ENCODE measurements around the gene MCAM. TPM values are rescaled to one million over a fixed set of nuclear protein-coding genes. Genes with fewer than 3 reads are reported as not detected.

The MCAM gene
- total RNA-seq, 1 donor from 2014 or later = 2.5 TPM

DNA sequence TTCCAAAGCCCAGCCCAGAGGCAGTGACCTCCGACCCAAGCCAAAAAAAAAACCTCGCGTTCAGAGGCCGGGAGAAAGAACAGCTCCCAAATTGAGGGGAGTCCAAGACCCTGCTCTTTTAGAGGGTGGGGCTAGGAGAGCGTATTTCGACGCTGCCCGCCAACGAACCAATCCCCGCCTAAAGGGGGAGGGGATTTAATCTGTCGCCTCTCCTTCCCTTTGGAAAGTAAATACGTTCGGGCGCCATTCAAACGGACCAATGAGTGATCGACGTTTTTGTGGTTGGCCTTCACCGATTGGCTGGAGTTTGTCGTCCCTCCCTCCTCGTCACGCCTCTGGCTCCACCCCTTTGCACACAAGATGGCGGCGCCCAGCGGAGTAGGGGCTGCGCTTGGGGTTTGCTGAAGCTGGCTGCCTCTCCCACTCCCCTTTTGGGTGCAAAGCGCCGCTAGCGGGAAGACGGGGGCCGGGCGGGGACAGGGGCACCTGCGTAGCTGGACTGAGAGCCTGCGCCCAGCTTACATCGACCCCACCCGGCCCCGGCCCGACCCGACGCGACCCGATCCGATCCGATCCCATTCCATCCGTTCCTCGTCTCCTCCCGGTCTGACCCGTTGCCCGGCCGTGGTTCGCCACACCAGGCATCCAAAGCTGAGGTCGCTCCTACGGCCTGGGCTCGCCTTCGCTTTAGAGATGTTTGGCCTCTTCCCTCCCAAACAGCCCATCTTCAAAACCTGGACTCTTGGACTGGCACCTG, 17.4 kb upstream of the MCAM start, which contains the start of gene RNF26:
Gene RNF26 (plus strand): TSS at position 354 of the 757 bp plus-strand sequence. CDS start 596 bp downstream, outside the sequence.
- intact Hi-C loops (cut with micrococcal nuclease) = loop anchor here (1.0 to 5.0 kb wide), 4 partner anchors 13 to 267 kb away; partner anchors contain the start of genes HINFP, USP2 and VPS11

- intact Hi-C loops (cut with micrococcal nuclease) = loop anchor here (5.0 kb wide), 1 partner anchor 265 kb away; the partner anchor contains the start of gene VPS11
Measured at GRCh38 chr11:119332111-119332765, 15.3 kb upstream of the MCAM start.

DNA sequence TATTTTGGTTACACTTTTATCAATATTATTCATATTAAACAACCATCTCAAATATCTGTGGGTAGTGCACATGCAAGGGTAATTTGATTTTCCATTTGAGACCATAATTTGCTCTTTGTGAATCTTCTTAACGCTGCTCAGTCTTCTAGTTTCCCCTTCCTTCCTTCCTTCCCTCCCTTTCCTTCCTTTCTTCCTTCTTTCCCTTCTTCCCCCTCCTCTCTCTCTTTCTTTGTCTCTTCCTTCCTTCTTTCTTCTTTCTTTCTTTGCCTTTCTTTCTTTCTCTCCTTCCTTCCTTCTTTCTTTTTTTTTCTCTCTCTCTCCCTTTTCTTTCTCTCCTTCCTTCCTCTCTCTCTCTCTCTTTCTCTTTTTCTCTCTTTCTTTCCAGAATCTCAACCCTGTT, 13.3 kb upstream of the MCAM start:
- intact Hi-C loops (cut with micrococcal nuclease) = loop anchor here (5.0 kb wide), 1 partner anchor 263 kb away; the partner anchor contains the start of gene VPS11

GRCh38 chr11:119329320-119329719, 12.4 kb upstream of the MCAM start:
- intact Hi-C loops (cut with micrococcal nuclease) = no loop called here

DNA sequence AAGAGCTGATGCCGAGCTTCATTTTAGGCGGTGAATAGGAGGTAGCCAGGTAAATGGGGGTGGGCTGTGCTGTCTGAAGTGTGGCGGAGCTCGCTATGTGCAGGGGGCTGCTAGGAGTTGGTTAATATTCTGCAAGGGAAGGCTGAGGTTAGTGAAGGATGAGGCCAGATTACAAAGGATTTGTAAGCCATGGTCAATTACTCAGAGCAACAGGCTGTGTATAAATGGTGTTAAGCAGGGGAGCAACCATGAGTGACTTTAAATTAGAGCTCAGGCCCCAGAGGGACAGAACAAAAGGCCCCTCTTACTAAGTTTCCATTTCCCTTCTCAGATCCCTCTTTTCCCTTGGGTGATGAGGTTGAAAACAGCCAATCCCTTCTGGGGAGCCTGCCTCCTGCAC, 7.3 kb upstream of the MCAM start:
- intact Hi-C loops (cut with micrococcal nuclease) = loop anchor here (5.0 kb wide), 1 partner anchor 222 kb away; the partner anchor contains the start of gene DPAGT1

- intact Hi-C loops (cut with micrococcal nuclease) = loop anchor here (1.0 to 5.0 kb wide), 3 partner anchors 117 to 221 kb away; partner anchors contain the start of genes CBL, DPAGT1 and NLRX1
Measured at GRCh38 chr11:119323532-119324033, 6.7 kb upstream of the MCAM start.

DNA sequence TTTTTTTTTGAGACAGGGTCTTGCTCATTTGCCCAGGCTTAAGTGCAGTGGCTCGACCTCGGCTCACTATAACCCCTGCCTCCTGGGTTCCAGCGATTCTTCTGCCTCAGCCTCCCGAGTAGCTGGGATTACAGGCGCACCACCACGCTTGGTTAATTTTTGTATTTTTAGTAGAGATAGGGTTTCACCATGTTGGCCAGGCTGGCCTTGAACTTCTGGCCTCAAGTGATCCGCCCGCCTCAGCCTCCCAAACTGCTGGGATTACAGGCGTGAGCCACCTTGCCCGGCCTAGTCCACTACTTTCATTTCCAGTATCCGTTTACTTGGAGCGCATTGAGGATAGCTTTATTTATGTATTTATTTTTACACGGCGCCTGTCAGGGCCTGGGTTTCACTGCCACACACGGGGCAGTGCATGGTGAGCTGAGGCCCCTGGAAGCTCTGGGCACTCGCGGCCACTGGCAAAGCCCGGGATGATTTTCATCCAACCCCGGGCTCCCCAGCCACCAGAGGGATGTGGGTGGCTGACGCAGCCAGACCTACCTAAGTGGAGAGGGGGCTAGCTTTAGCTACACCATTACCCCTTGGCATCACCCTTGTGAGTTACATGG, 6.1 kb upstream of the MCAM start:
- intact Hi-C loops (cut with micrococcal nuclease) = loop anchor here (1.0 to 5.0 kb wide), 3 partner anchors 117 to 221 kb away; partner anchors contain the start of genes CBL, DPAGT1 and NLRX1

- intact Hi-C loops (cut with micrococcal nuclease) = loop anchor here (2.0 to 5.0 kb wide), 2 partner anchors 154 to 220 kb away; partner anchors contain the start of genes DPAGT1 and NLRX1
Measured at GRCh38 chr11:119322360-119322739, 5.4 kb upstream of the MCAM start.

DNA sequence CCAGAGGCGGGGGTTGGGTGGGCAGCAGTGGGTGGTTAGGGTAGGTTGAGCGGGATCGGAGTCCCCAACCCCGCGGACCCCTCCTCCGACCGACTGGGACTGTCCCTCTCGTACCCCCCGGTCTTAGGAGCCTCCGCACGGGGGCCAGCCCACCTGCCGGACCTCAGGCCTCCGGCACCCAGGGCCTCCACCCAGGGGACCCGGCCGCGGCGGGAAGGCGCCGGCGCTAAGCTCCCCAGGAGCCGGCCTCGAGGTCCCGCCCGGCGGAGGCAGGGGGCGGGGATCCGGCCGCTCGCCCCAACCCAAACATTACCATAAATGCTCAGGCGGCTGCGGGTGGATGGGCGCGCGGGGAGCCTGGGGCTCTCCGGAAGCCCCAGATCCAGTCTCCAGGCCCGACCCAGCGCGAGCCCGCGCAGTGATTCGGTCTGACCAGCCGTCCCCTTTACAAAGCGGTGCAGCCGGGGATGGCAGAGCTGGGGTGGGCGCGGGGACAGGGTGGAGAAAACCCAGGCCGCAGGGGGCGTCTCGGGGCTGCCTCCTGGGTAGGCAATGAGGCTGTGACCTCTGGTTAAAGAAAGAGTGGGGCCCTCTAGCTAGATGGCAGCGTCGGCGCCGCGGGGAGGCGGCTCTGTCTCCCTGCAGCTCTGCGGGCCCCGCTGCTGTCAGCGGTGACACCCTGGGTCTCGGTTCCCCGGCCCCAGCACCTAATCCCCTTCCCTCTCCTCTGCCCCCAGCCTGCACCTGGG, 4.0 kb upstream of the MCAM start:
- intact Hi-C loops (cut with micrococcal nuclease) = loop anchor here (1.0 to 5.0 kb wide), 2 partner anchors 13 to 219 kb away; partner anchors contain the start of genes DPAGT1 and RNF26

- intact Hi-C loops (cut with micrococcal nuclease) = loop anchor here (5.0 kb wide), 1 partner anchor 218 kb away; the partner anchor contains the start of gene DPAGT1
Measured at GRCh38 chr11:119320240-119320775, 3.4 kb upstream of the MCAM start.

- intact Hi-C loops (cut with micrococcal nuclease) = loop anchor here (5.0 kb wide), 1 partner anchor 217 kb away; the partner anchor contains the start of gene DPAGT1
Measured at GRCh38 chr11:119319700-119320239, 2.8 kb upstream of the MCAM start.

DNA sequence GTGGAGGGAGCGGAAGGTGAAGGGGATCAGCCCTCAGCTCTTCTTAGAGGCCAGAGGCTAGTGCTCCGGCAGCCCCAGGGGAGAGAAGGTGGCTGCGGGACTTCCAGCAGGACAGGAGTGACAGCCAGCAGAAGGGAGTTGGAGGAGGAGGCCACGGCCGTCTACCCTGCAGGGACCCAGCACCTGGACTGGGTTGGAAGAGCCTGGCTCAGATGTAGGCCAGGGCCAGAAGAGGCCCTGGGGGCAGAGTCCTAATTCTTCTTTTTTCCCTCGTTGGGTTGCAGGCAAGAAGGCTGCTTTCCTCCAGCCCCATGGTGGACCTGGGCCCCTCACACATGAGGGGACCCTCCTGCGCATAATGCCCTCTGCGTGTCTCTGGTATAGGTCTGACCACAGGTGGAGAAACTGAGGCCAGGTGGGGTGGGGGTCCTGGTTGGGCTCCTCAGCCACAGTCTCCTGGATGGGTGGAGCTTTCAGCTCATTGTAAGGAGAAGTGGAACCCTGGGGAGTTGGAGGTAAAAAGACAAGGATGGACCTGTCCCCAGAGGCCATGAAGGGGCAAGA, 2.3 kb upstream of the MCAM start:
- intact Hi-C loops (cut with micrococcal nuclease) = no loop called here

DNA sequence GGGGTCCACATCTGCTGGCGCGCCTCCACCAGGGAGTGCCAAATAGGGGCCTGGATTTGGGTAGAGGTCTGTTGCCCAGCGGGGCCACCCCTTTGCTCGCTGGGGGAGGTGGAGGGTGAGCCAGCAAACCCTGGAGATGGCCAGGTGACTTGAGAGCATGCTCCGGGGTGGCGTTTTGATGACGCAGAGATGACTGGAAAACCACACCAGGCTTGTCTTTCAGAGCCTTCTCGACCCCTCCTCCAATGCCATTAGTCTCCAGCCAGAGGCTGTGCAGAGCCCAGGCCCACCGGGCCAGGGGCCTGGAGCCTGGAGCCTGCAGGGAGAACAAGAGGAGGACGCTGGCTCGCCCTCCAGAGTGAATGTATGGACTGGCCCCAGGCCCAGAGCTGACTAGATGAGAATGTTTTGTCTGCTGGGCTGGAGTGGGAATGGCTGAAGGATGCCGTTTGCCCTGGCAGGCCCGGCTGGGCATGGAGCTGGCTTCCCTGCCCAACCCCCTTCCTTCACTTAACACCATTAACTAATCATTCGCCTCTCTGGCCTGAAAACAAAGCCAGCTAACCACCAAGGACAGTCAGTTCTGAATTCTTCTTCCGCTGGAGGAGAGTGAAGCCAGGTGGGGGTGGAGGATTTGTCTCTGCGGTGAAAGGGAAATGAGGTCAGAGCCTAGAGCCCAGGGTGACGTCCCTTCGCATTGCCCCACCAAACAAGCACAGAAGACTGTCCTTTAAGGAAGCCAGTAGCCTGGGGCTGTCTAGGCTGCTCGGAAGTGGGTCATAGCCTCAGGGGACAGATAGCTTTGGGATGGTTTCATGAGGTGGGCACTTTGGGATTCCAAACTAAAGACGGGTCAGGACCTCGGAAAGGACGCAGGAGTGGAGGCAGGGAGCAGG, 1.6 kb upstream of the MCAM start:
- intact Hi-C loops (cut with micrococcal nuclease) = no loop called here

- intact Hi-C loops (cut with micrococcal nuclease) = no loop called here
Measured at GRCh38 chr11:119317592-119318239, 786 bp upstream of the MCAM start.

- intact Hi-C loops (cut with micrococcal nuclease) = no loop called here
Measured at GRCh38 chr11:119316016-119316728, 758 bp downstream of the MCAM start.

- intact Hi-C loops (cut with micrococcal nuclease) = no loop called here
Measured at GRCh38 chr11:119315131-119316015, 1.6 kb downstream of the MCAM start.
